B cell (primary cell): ENCODE results near the gene MINAR1.

Source experiments
- CTCF ChIP-seq: fragments of 200-600 bp; IDR thresholded peaks from one replicate; pipeline ENCODE4 v1.8.0; 2022; ENCODE audit warnings: antibody characterized with exemption, mild to moderate bottlenecking
- EZH2 ChIP-seq: IDR thresholded peaks from 2 replicates; pipeline ENCODE4 v1.6.1; 2012; ENCODE audit warnings: borderline replicate concordance, low read depth, mild to moderate bottlenecking, moderate library complexity, low read length; ENCODE audit not compliant: insufficient read depth, poor library complexity, severe bottlenecking

DNA sequence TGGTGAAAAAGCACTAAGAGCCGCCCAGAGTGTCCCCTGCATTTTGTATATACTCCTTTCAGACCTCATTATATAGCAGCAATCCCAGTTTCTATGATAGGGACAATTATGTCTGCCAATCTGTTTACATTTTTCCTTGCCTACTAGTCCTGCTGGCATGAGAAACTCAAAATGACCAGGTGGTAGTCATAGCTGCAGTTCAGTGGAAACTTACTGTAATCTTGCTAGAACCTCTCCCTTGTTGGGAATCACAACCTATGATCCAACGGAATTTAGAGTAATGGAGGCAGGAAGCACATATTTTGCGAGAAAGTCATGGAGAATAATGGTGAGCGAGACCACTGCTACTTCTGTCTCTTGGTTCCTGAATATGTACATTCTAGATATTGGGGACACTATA lies 28.6 kb upstream of the MINAR1 start:
- no peak for TF ChIP-seq CTCF
- TF ChIP-seq EZH2 = no peak
